RWPE1 (cell line): ENCODE data around the gene IGF2BP1.
"Not testable (repeated sequence)": the region's sequence is repeated elsewhere in the genome, so short reads cannot be mapped to it uniquely, and the experiment has no call there.

ENCODE experiments used
- CTCF ChIA-PET: fragments of 350-600 bp; sonication (Branson Sonifier 250); formaldehyde crosslinking; extraction: SDS; loops from one replicate; lab custom pipeline; 2021; lab: Yijun Ruan, JAX
- POLR2A ChIA-PET: fragments of 400-600 bp; formaldehyde crosslinking; extraction: SDS; loops from one replicate; lab custom pipeline; 2020; ENCODE audit warnings: antibody characterized with exemption; ENCODE audit not compliant: low non-redundant PET; lab: Yijun Ruan, JAX
- DNase-seq: peaks from one replicate; pipeline ENCODE4 v3.0.0; 2012; ENCODE audit warnings: low spot score
- H3K27ac ChIP-seq: fragments of 450-650 bp; 2 replicates; pipeline ENCODE4 v1.5.1; 2017
- TF ChIP-seq, protein P1 (sequence below): fragments of 450-650 bp; conservative IDR thresholded peaks from 2 replicates; pipeline ENCODE4 v1.5.1; 2017; ENCODE audit warnings: low read depth, mild to moderate bottlenecking

IGF2BP1 gene

GRCh38 chr17:49101054-49101534 is 103.9 kb downstream of the IGF2BP1 start:
- H3K27ac ChIP-seq = no peak overlapping the region
- TF ChIP-seq, protein P1, sequence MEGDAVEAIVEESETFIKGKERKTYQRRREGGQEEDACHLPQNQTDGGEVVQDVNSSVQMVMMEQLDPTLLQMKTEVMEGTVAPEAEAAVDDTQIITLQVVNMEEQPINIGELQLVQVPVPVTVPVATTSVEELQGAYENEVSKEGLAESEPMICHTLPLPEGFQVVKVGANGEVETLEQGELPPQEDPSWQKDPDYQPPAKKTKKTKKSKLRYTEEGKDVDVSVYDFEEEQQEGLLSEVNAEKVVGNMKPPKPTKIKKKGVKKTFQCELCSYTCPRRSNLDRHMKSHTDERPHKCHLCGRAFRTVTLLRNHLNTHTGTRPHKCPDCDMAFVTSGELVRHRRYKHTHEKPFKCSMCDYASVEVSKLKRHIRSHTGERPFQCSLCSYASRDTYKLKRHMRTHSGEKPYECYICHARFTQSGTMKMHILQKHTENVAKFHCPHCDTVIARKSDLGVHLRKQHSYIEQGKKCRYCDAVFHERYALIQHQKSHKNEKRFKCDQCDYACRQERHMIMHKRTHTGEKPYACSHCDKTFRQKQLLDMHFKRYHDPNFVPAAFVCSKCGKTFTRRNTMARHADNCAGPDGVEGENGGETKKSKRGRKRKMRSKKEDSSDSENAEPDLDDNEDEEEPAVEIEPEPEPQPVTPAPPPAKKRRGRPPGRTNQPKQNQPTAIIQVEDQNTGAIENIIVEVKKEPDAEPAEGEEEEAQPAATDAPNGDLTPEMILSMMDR = no peak
- CTCF ChIA-PET = interaction anchor here (0.6 kb wide), 1 partner anchor 56 kb away, joined by 4 read pairs; no protein-coding TSS in a partner anchor
- DNase-seq = peak; percentile 49
- POLR2A ChIA-PET = interaction anchor here (0.6 kb wide), 1 partner anchor 90 kb away, joined by 5 read pairs; no protein-coding TSS in a partner anchor

DNA sequence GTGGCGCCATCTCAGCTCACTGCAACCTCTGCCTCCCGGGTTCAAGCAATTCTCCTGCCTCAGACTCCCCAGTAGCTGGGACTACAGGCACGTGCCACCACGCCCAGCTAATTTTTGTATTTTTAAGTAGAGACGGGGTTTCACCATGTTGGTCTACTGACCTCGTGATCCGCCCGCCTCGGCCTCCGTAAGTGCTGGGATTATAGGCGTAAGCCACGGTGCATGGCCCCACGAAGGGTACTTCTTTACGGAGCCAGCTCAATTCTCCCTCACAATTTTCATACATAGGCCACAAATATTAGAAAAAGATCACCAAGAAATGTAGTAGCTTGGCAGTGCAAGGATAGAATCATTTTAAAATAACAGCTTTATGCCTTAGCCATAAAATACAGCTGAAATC is 106.2 kb downstream of the IGF2BP1 start:
- DNase-seq, H3K27ac ChIP-seq, POLR2A ChIA-PET: not testable (repeated sequence)
- CTCF ChIA-PET = interaction anchor here (0.6 to 1.2 kb wide), 2 partner anchors 88 to 1693 kb away, joined by 3 read pairs; no protein-coding TSS in a partner anchor

GRCh38 chr17:49104511-49105074 is 107.4 kb downstream of the IGF2BP1 start:
- ChIA-PET CTCF (interaction anchor here (0.7 kb wide), 1 partner anchor 53 kb away, joined by 3 read pairs; no protein-coding TSS in a partner anchor), POLR2A (no interaction called here)
- no peak overlapping the region for H3K27ac ChIP-seq
- no peak for DNase-seq
- TF ChIP-seq, protein P1 = no peak
